Amniotic epithelial cell (primary cell): ENCODE measurements around the gene CCNC.
A peak's percentile ranks its signal among the peaks of the same experiment; 100 is the strongest.

ENCODE experiments used
- DNase-seq: peaks from one replicate; pipeline ENCODE4 v3.0.0-alpha.2; 2010; ENCODE audit warnings: low read depth

Gene CCNC

DNA sequence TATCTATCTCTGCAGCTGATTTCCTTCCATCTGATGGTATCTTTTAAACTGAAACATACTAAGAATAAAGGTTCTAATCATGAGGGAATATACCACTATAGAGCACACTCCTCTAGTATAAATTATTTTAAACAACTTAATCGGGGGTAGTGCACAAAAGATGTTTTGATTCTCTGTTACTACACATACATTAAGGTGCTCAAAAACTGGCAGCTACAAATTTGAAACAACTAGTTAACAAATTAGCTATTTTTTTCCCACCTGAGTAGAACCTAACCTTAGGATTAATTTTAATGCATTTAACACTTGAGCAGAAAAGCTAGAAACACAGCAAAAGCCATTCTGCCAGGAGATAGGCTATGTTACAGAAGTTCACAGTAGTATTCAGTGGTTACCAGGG, 23.0 kb downstream of the CCNC start:
- DNase-seq: no peak

DNA sequence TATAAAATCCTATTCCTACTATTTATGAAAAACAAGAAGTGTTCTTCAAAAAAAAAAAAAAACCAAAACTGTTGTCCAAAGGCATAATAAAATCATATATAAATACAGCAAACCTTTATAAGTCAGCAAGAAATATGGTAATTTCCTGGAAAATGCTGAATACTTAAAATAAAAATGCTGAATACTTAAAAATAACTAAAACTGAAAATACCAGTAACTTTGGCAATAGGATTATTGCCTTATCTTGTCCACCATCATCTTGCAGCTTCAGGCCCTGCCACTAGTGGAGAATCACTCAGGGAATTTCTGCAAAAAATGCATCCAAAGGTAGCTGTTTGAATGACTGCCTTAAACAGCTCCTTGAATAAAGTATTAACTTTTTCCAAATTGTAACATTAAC, 24.5 kb downstream of the CCNC start:
- DNase-seq: no peak

DNA sequence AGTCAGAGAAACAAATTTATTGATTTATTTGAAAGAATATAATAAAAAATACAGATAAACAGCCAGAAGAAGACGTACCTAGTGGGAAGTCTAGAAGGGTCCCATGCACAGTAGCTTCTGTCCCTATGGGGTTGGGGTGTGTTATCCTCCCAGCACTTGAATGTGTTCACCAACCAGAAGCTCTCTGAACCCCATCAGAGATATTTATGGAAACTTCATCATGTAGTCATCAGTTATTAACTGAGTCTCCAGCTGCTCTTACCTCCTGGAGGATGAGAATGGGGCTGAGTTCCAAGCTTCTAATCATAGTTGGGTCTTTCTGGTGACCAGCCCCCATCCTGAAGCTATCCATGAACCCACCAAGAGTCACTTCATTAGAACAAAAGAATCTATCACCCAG, 37.8 kb downstream of the CCNC start:
- DNase-seq: no peak

DNA sequence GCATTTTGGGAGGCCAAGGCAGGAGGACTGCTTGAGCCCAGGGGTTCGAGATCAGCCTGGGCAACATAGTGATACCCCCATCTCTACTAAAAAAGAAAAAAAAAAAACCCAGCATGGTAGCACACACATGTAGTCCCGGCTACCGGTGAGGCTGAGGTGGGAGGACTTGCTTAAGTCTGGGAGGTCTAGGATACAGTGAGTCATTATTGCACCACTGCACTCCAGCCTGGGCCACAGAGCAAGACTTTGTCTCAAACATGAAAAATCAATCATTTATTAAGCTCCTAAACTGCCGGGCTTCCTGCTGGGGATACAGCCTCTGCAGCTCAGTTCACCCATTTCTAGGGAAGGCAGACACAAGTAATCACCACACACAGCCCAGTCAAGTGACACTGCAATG, 45.9 kb downstream of the CCNC start:
- DNase-seq: peak; percentile 90

DNA sequence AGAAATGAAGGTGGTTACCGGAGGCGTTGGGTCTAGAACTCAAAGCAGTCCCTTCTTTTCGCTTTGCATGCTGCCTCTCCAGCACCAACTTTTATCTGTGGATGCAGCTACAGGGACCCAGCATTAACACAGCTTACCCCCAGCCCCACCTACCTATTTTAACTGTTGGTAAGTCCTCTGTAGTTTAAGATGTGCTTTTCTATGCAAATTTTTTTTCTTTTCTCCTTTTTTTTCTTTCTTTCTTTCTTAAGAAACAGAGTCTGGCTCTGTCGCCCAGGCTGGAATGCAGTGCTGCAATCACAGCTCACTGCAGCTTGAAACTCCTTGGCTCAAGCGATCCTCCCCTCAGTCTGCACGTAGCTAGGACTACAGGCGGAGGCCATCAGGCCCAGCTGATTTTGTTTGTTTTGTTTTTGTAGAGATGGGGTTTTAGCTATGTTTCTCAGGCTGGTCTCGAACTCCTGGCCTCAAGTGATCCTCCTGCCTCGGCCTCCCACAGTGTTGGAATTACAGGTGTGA, 46.8 kb downstream of the CCNC start:
- DNase-seq: peak; percentile 73

DNA sequence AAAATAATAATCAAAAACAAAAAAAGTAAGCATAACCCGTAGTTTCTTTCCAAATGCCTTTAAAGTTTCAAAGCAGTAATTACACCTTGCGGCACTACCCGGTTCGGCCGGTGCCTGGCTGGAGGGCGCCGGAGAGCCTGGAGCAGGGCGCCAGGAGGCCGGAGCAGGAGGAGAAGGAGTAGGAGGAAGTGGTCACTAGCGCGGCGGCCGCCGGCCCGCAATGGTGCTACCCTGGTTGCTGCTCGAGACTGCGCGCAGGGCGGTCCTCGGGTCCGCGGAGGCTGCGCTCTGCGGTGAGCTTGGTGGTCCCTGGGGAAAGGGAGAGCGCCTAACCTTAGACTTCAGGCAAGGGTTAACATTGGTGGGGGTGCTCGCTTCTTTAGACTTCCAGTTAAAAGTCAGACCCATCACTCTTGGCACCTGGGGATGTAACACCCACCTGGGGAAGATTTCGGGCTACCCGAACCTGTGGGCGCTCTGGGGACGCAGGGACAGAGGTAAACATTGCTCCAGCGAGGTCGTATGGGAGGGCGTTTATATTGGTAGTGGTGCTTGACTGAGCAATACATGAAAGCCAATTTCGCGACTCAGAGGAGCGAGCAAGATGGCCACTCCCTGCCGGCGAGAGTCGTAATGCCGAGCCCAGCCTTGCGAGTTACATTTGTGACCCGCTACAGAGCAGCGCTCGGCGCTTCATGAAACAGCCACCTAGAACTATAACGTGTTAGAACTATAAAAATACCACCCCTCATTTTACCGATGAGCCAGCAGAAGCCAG, 47.4 kb downstream of the CCNC start:
- DNase-seq: peak; percentile 78

DNA sequence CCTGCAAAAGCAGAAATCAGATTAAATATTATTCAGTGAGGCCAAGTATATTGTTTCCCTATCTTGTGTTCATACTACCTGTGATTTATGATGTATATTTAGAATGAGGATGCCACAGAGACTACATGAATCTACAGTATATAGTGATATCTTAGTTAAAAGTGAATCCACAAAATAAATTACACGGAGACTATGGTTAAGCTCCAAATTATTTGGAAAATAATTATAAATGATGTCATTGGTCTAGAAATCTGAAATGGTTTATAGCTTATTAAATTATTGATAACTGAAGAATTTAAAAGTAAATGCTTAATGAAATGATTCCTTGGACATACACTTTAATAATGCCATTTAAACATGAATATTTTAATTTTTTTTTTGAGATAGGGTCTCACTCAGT, 49.0 kb downstream of the CCNC start:
- no peak for DNase-seq

DNA sequence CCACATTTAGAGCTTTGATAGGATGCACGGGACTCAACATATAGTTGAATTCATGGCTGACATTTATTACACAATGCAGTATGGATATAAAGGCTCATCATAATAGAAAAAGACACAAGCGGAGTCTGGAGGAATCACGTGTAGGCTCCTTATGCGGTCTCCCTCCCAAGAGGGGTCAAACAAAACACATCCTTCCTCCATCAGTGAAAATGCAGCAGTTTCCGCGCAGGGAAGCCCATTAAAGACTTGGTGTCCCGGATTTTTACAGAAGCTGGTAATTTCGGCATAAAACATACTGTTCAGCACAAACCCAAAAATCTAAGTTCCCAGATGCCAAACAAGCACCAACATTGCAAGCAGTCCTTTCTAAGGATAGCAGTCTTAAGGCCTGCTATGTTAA, 54.4 kb downstream of the CCNC start:
- no peak for DNase-seq

DNA sequence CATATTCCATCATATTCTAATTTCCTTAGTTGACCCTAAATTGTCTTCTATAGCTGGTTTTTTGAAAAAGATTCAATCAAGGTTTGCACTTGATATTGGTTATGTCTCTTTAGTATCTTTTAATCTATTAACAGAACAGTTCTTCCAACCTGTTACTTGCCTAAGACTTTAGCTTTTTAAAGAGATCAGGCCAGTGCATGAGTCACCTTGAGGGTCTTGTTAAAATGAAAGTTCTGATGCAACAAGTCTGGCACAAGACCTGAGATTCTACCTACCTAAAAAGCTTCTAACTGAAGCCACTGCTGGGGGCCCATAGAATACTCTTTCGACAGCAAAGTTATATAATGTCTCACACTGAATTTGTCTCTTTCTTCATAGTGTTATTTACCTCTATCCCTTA, 56.4 kb downstream of the CCNC start:
- DNase-seq: peak; percentile 14

DNA sequence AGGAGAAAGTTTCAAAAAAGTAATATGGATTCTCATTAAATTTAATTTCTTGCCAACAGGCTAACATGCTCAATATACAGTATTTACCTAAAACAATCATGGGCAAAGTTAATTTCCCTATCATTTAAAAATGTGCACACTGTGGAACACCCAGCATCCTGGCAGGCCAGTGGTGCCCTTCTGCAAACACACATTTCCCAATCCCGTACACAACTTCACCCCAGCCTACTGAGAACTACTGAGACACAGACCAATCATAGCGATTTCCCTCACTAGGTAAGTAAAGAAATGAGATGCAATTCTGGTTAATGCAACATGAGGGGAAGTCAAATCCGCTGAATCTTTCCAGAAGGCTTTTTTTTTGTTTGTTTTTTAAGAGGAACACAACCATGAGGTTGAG, 60.8 kb downstream of the CCNC start:
- DNase-seq: no peak

DNA sequence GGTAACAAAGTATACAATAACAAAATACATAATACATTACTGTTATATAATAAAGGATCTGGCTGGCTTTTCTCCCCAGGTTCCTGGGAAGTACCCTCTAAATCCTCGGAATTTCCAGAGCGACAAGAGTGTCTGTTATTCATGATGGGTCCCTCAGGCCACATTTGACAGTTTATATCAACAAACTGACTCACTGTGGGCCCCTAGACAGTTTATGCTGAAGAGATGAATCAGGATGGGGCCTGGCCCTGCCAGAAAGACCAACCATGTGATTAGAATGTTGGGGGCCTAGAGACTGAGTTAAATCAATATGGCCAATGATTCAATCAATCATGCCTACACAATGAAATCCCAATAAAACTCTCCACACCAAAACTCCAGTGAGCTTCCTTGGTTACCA, 66.7 kb downstream of the CCNC start:
- DNase-seq: no peak

DNA sequence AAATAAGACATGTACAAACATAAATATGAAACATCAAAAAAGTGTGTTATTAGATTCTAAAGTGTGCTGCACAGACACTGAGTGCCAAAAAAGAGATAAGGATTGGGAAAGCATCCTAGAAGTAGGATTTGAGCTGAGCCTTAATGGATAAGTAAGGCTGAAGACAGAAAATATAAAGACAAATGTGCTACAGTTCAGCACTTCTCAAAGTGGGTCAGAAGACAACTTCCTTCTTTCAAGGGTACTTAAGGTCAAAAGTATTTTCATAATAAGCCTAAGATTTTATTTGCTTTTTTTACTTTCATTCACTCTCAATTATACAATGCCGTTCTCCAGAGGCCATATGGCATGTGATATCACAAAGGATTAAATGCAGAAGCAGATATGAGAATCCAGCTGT, 70.0 kb downstream of the CCNC start:
- DNase-seq: no peak

DNA sequence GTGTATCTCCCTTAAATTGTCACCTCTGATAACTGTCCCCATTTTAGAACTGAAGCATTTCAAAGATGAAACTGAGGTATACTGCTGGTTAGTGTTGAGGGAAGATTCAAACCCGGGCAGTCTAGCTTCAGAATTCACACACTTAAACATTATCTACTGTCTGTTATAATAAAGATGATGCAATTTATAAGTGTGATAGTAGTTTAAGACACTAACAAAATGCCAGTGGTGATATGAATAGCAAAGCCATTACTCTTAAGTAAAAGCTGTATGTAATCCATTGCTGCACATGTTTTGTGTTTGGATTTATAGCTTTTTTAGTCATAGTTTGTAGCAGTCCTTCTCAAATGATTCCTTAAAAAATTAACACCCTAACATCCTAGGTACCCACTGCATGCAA, 73.0 kb downstream of the CCNC start:
- no peak for DNase-seq
